WTC11 (cell line): Measurements from ENCODE around the gene LYPD6. TPM values are rescaled to one million over a fixed set of nuclear protein-coding genes. Genes with fewer than 3 reads are reported as not detected.

Experiments used
- ATAC-seq: fragments of 200-7000 bp; cut with Tn5 transposase; 2 replicates; pipeline ENCODE4 v1.10.0; 2021; ENCODE audit warnings: mild to moderate bottlenecking, moderate library complexity
- CTCF ChIA-PET: fragments of 300-600 bp; sonication (Branson Sonifier 250); formaldehyde crosslinking; loops from one replicate; lab custom pipeline; 2021; ENCODE audit warnings: antibody characterized with exemption; lab: Charles Lee
- POLR2A ChIA-PET: fragments of 350-600 bp; sonication (Branson Sonifier 250); formaldehyde crosslinking; loops from one replicate; lab custom pipeline; 2021; ENCODE audit warnings: antibody characterized with exemption; lab: Charles Lee
- DNase-seq: peaks from one replicate; pipeline ENCODE4 v3.0.0; 2021; ENCODE audit warnings: low spot score
- H3K27ac Mint-ChIP-seq: 2 replicates; pipeline ENCODE4 v1.8.0; 2021; ENCODE audit warnings: mixed read lengths
- H3K27me3 Mint-ChIP-seq: 2 replicates; pipeline ENCODE4 v1.8.0; 2021; ENCODE audit warnings: low read depth, mild to moderate bottlenecking, moderate library complexity, mixed read lengths
- H3K36me3 Mint-ChIP-seq: 2 replicates; pipeline ENCODE4 v1.8.0; 2021; ENCODE audit warnings: mixed read lengths
- H3K4me1 Mint-ChIP-seq: 2 replicates; pipeline ENCODE4 v1.8.0; 2022; ENCODE audit warnings: mixed read lengths
- H3K4me3 Mint-ChIP-seq: 2 replicates; pipeline ENCODE4 v1.8.0; 2021; ENCODE audit warnings: mild to moderate bottlenecking, moderate library complexity, mixed read lengths
- H3K9me3 Mint-ChIP-seq: 2 replicates; pipeline ENCODE4 v1.8.0; 2021; ENCODE audit warnings: mixed read lengths
- ESRRA ChIP-seq: sonication (generic); formaldehyde crosslinking; IDR thresholded peaks from 2 replicates; pipeline ENCODE4 v1.8.1; 2022; ENCODE audit warnings: mild to moderate bottlenecking, missing genetic modification reagents, borderline replicate concordance
- ETV6 ChIP-seq: sonication (generic); formaldehyde crosslinking; IDR thresholded peaks from 2 replicates; pipeline ENCODE4 v1.8.1; 2022; ENCODE audit warnings: mild to moderate bottlenecking, missing genetic modification reagents
- FOXJ3 ChIP-seq: sonication (generic); formaldehyde crosslinking; IDR thresholded peaks from 2 replicates; pipeline ENCODE4 v1.9.0; 2021; ENCODE audit warnings: missing genetic modification reagents, mild to moderate bottlenecking, borderline replicate concordance
- GABPB1 ChIP-seq: sonication (generic); formaldehyde crosslinking; IDR thresholded peaks from 2 replicates; pipeline ENCODE4 v1.8.1; 2023; ENCODE audit warnings: mild to moderate bottlenecking, missing genetic modification reagents
- GTF2I ChIP-seq: fragments of 250-450 bp; sonication (Bioruptor Pico); conservative IDR thresholded peaks from 2 replicates; pipeline ENCODE4 v1.4.0; 2021; ENCODE audit warnings: mild to moderate bottlenecking
- NR1H2 ChIP-seq: sonication (generic); formaldehyde crosslinking; IDR thresholded peaks from 2 replicates; pipeline ENCODE4 v1.9.0; 2021; ENCODE audit warnings: mild to moderate bottlenecking, moderate library complexity, missing genetic modification reagents
- NR3C1 ChIP-seq: sonication (generic); formaldehyde crosslinking; conservative IDR thresholded peaks from 2 replicates; pipeline ENCODE4 v1.8.1; 2023; ENCODE audit warnings: low read depth, mild to moderate bottlenecking, missing genetic modification reagents
- RELA ChIP-seq: sonication (generic); formaldehyde crosslinking; IDR thresholded peaks from 2 replicates; pipeline ENCODE4 v1.8.1; 2022; ENCODE audit warnings: missing genetic modification reagents, mild to moderate bottlenecking, borderline replicate concordance
- RORB ChIP-seq: fragments of 250-450 bp; sonication (Bioruptor Pico); IDR thresholded peaks from 2 replicates; pipeline ENCODE4 v1.9.0; 2021; ENCODE audit warnings: mild to moderate bottlenecking
- TEAD1 ChIP-seq: sonication (generic); formaldehyde crosslinking; IDR thresholded peaks from 2 replicates; pipeline ENCODE4 v1.8.0; 2022; ENCODE audit warnings: mild to moderate bottlenecking, missing genetic modification reagents
- TP53 ChIP-seq: sonication (generic); formaldehyde crosslinking; IDR thresholded peaks from 2 replicates; pipeline ENCODE4 v1.8.1; 2023; ENCODE audit warnings: mild to moderate bottlenecking, missing genetic modification reagents
- ZNF121 ChIP-seq: sonication (generic); formaldehyde crosslinking; IDR thresholded peaks from 2 replicates; pipeline ENCODE4 v1.8.0; 2023; ENCODE audit warnings: missing genetic modification reagents
- ZNF232 ChIP-seq: sonication (generic); formaldehyde crosslinking; IDR thresholded peaks from 2 replicates; pipeline ENCODE4 v1.8.0; 2022; ENCODE audit warnings: mild to moderate bottlenecking, missing genetic modification reagents
- ZNF423 ChIP-seq: fragments of 250-450 bp; sonication (Bioruptor Pico); IDR thresholded peaks from 2 replicates; pipeline ENCODE4 v2.1.2; 2022; ENCODE audit warnings: mild to moderate bottlenecking, moderate library complexity
- total RNA-seq: library from RNA; stranded (reverse); gene quantifications from 3 replicates; pipeline ENCODE4 v1.2.3, GENCODE V29; 2021
- TF ChIP-seq, protein P1 (sequence below): sonication (generic); formaldehyde crosslinking; IDR thresholded peaks from 2 replicates; pipeline ENCODE4 v1.8.0; 2022; ENCODE audit warnings: mild to moderate bottlenecking, missing genetic modification reagents
- TF ChIP-seq, protein P2 (sequence below): sonication (generic); formaldehyde crosslinking; conservative IDR thresholded peaks from 2 replicates; pipeline ENCODE4 v1.8.1; 2022; ENCODE audit warnings: mild to moderate bottlenecking, missing genetic modification reagents
- TF ChIP-seq, protein P3 (sequence below): fragments of 250-450 bp; sonication (Bioruptor Pico); IDR thresholded peaks from 2 replicates; pipeline ENCODE4 v1.9.0; 2021; ENCODE audit warnings: mild to moderate bottlenecking
- TF ChIP-seq, protein P4 (sequence below): fragments of 250-450 bp; sonication (Bioruptor Pico); IDR thresholded peaks from 2 replicates; pipeline ENCODE4 v2.1.2; 2022; ENCODE audit warnings: mild to moderate bottlenecking, moderate library complexity
- TF ChIP-seq, protein P5 (sequence below): sonication (generic); formaldehyde crosslinking; IDR thresholded peaks from 2 replicates; pipeline ENCODE4 v1.8.1; 2023; ENCODE audit warnings: mild to moderate bottlenecking, missing genetic modification reagents, moderate library complexity
- TF ChIP-seq, protein P6 (sequence below): sonication (generic); formaldehyde crosslinking; IDR thresholded peaks from 2 replicates; pipeline ENCODE4 v1.8.0; 2022; ENCODE audit warnings: mild to moderate bottlenecking, missing genetic modification reagents
- TF ChIP-seq, protein P7 (sequence below): sonication (generic); formaldehyde crosslinking; IDR thresholded peaks from 2 replicates; pipeline ENCODE4 v1.8.1; 2023; ENCODE audit warnings: mild to moderate bottlenecking, missing genetic modification reagents
- TF ChIP-seq, protein P8 (sequence below): sonication (generic); formaldehyde crosslinking; IDR thresholded peaks from 2 replicates; pipeline ENCODE4 v1.8.1; 2022; ENCODE audit warnings: mild to moderate bottlenecking, missing genetic modification reagents, moderate library complexity, borderline replicate concordance
- TF ChIP-seq, protein P9 (sequence below): sonication (generic); formaldehyde crosslinking; IDR thresholded peaks from 2 replicates; pipeline ENCODE4 v1.8.1; 2022; ENCODE audit warnings: missing genetic modification reagents, borderline replicate concordance

Gene LYPD6
- total RNA-seq, 1 experiment from 2014 or later = 4.8 TPM

DNA sequence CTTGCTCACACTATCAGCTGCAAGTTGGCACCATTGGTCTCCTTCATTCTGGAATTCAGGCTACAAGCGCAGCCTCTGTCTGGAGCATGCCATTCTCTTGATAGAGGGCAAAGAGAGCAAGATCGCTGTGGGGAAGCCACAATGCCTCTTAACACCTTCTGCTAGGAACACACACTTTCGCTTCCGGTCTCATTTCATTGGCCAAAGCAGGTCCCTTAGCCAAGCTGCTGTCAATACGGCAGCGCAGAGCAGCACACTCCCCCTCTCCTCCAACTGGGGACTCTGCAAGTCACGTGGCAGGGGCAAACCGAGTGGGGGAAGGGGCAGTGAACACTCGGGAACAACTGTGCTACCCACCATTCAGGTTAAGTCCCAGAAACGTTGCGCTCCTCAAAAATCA is 159.1 kb downstream of the LYPD6 start:
- POLR2A ChIA-PET = no interaction called here
- no peaks in the 10 kb centered on the region for H3K9me3 Mint-ChIP-seq
- DNase-seq = peak; percentile 34
- H3K36me3 Mint-ChIP-seq = no peaks in the 10 kb centered on the region
- CTCF ChIA-PET = interaction anchor here (1.3 kb wide), 1 partner anchor 160 kb away, joined by 3 read pairs; no protein-coding TSS in a partner anchor
- no peak overlapping the region for H3K27ac Mint-ChIP-seq
- no peaks in the 10 kb centered on the region for H3K27me3 Mint-ChIP-seq
- TF ChIP-seq NR3C1 (CRISPR knock-in tag) (no peak), RELA (CRISPR knock-in tag) (no peak), GABPB1 (no peak), ZNF232 (no peak), ZNF121 (CRISPR knock-in tag) (no peak), ETV6 (no peak), ESRRA (CRISPR knock-in tag) (no peak), GTF2I (CRISPR knock-in tag) (no peak), RORB (CRISPR knock-in tag) (no peak), ZNF423 (CRISPR knock-in tag) (no peak), TEAD1 (no peak)
- TF ChIP-seq, protein P1, sequence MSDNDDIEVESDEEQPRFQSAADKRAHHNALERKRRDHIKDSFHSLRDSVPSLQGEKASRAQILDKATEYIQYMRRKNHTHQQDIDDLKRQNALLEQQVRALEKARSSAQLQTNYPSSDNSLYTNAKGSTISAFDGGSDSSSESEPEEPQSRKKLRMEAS (CRISPR knock-in tag) = peak; percentile 61
- TF ChIP-seq, protein P2, sequence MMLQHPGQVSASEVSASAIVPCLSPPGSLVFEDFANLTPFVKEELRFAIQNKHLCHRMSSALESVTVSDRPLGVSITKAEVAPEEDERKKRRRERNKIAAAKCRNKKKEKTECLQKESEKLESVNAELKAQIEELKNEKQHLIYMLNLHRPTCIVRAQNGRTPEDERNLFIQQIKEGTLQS = no peak
- TF ChIP-seq, protein P3, sequence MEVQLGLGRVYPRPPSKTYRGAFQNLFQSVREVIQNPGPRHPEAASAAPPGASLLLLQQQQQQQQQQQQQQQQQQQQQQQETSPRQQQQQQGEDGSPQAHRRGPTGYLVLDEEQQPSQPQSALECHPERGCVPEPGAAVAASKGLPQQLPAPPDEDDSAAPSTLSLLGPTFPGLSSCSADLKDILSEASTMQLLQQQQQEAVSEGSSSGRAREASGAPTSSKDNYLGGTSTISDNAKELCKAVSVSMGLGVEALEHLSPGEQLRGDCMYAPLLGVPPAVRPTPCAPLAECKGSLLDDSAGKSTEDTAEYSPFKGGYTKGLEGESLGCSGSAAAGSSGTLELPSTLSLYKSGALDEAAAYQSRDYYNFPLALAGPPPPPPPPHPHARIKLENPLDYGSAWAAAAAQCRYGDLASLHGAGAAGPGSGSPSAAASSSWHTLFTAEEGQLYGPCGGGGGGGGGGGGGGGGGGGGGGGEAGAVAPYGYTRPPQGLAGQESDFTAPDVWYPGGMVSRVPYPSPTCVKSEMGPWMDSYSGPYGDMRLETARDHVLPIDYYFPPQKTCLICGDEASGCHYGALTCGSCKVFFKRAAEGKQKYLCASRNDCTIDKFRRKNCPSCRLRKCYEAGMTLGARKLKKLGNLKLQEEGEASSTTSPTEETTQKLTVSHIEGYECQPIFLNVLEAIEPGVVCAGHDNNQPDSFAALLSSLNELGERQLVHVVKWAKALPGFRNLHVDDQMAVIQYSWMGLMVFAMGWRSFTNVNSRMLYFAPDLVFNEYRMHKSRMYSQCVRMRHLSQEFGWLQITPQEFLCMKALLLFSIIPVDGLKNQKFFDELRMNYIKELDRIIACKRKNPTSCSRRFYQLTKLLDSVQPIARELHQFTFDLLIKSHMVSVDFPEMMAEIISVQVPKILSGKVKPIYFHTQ (CRISPR knock-in tag) = no peak
- TF ChIP-seq, protein P4, sequence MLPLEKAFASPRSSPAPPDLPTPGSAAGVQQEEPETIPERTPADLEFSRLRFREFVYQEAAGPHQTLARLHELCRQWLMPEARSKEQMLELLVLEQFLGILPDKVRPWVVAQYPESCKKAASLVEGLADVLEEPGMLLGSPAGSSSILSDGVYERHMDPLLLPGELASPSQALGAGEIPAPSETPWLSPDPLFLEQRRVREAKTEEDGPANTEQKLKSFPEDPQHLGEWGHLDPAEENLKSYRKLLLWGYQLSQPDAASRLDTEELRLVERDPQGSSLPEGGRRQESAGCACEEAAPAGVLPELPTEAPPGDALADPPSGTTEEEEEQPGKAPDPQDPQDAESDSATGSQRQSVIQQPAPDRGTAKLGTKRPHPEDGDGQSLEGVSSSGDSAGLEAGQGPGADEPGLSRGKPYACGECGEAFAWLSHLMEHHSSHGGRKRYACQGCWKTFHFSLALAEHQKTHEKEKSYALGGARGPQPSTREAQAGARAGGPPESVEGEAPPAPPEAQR (CRISPR knock-in tag) = no peak
- TF ChIP-seq, protein P5, sequence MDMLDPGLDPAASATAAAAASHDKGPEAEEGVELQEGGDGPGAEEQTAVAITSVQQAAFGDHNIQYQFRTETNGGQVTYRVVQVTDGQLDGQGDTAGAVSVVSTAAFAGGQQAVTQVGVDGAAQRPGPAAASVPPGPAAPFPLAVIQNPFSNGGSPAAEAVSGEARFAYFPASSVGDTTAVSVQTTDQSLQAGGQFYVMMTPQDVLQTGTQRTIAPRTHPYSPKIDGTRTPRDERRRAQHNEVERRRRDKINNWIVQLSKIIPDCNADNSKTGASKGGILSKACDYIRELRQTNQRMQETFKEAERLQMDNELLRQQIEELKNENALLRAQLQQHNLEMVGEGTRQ (CRISPR knock-in tag) = peak; percentile 89
- TF ChIP-seq, protein P6, sequence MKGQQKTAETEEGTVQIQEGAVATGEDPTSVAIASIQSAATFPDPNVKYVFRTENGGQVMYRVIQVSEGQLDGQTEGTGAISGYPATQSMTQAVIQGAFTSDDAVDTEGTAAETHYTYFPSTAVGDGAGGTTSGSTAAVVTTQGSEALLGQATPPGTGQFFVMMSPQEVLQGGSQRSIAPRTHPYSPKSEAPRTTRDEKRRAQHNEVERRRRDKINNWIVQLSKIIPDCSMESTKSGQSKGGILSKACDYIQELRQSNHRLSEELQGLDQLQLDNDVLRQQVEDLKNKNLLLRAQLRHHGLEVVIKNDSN = peak; percentile 88
- TF ChIP-seq, protein P7, sequence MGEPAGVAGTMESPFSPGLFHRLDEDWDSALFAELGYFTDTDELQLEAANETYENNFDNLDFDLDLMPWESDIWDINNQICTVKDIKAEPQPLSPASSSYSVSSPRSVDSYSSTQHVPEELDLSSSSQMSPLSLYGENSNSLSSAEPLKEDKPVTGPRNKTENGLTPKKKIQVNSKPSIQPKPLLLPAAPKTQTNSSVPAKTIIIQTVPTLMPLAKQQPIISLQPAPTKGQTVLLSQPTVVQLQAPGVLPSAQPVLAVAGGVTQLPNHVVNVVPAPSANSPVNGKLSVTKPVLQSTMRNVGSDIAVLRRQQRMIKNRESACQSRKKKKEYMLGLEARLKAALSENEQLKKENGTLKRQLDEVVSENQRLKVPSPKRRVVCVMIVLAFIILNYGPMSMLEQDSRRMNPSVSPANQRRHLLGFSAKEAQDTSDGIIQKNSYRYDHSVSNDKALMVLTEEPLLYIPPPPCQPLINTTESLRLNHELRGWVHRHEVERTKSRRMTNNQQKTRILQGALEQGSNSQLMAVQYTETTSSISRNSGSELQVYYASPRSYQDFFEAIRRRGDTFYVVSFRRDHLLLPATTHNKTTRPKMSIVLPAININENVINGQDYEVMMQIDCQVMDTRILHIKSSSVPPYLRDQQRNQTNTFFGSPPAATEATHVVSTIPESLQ (CRISPR knock-in tag) = no peak
- ATAC-seq = peak; percentile 75
- no peak overlapping the region for H3K4me3 Mint-ChIP-seq
- peaks cover 35% of the 10 kb centered on the region for H3K4me1 Mint-ChIP-seq

DNA sequence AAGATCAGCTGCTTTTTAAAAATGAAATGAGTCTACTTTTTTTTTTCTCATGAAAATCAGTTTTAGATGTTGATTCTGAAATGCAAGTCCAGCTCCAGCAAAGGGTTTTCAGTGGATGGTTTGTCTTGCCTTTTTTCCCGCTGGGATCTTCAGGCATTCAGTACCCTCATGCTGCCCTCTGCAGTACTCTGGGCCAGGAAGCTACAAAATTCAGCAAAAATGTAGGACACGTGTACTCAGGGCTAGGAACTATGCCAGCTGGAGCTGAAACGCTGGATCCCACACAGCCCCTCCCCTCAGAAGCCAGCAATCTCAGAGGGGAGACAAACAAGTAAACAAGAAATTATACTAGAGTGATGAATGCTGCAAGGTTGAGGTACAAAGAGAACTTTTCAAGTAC is 159.9 kb downstream of the LYPD6 start:
- DNase-seq (no peak), ATAC-seq (peak; percentile 31)
- CTCF ChIA-PET = interaction anchor here (1.3 to 1.4 kb wide), 2 partner anchors 34 to 161 kb away, joined by 3 to 5 read pairs; no protein-coding TSS in a partner anchor
- no peak overlapping the region for H3K4me3 Mint-ChIP-seq
- H3K36me3 Mint-ChIP-seq = no peaks in the 10 kb centered on the region
- peaks cover 35% of the 10 kb centered on the region for H3K4me1 Mint-ChIP-seq
- no peaks in the 10 kb centered on the region for H3K27me3 Mint-ChIP-seq
- H3K9me3 Mint-ChIP-seq = 0 out of 2 replicates have a peak, but pooled peaks cover 3% of the 10 kb centered on the region
- no peak overlapping the region for H3K27ac Mint-ChIP-seq
- POLR2A ChIA-PET = no interaction called here
- TF ChIP-seq NR1H2 (no peak), NR3C1 (CRISPR knock-in tag) (no peak), ETV6 (no peak), TP53 (CRISPR knock-in tag) (no peak), FOXJ3 (no peak)
- TF ChIP-seq, protein P8, sequence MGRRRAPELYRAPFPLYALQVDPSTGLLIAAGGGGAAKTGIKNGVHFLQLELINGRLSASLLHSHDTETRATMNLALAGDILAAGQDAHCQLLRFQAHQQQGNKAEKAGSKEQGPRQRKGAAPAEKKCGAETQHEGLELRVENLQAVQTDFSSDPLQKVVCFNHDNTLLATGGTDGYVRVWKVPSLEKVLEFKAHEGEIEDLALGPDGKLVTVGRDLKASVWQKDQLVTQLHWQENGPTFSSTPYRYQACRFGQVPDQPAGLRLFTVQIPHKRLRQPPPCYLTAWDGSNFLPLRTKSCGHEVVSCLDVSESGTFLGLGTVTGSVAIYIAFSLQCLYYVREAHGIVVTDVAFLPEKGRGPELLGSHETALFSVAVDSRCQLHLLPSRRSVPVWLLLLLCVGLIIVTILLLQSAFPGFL = no peak
- TF ChIP-seq, protein P4 (CRISPR knock-in tag) = no peak
- TF ChIP-seq, protein P9, sequence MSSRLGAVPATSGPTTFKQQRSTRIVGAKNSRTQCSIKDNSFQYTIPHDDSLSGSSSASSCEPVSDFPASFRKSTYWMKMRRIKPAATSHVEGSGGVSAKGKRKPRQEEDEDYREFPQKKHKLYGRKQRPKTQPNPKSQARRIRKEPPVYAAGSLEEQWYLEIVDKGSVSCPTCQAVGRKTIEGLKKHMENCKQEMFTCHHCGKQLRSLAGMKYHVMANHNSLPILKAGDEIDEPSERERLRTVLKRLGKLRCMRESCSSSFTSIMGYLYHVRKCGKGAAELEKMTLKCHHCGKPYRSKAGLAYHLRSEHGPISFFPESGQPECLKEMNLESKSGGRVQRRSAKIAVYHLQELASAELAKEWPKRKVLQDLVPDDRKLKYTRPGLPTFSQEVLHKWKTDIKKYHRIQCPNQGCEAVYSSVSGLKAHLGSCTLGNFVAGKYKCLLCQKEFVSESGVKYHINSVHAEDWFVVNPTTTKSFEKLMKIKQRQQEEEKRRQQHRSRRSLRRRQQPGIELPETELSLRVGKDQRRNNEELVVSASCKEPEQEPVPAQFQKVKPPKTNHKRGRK (CRISPR knock-in tag) = no peak
